ENCODE data around the gene RSPH10B2. TPM values are rescaled to one million over a fixed set of nuclear protein-coding genes. Genes with fewer than 3 reads are reported as not detected.
"Not testable (repeated sequence)": the region's sequence is repeated elsewhere in the genome, so short reads cannot be mapped to it uniquely, and the experiment has no call there.

RSPH10B2 gene
- total and polyA plus RNA-seq, 2 of the 13 experiments (the other 11 are each of a cell fraction or from before 2014, with no cell fraction given): 0.31 TPM; not detected in 1

GRCh38 chr7:6843654-6844053 lies 89.8 kb downstream of the RSPH10B2 start (continued):
- 0 out of 2 replicates have a peak, but pooled peaks have one; percentile 16 for TF ChIP-seq PATZ1 (CRISPR knock-in tag; IDR thresholded peaks at IDR 0.05)

GRCh38 chr7:6845971-6846449 lies 92.1 kb downstream of the RSPH10B2 start:
- POLR2A ChIA-PET: interaction anchor here (1.7 kb wide), 1 partner anchor 15 kb away, joined by 11 read pairs; no protein-coding TSS in a partner anchor
- H3K4me2 ChIP-seq (ENCODE audit: low read depth, low read length): peak overlapping the region; percentile 90
- ATAC-seq; intact Hi-C loops (cut with micrococcal nuclease; ENCODE audit: unreplicated experiment); H3K27me3 ChIP-seq (ENCODE audit: control insufficient read depth in 1 of 2, insufficient read depth in 2 of 2, low read length in 2 of 2); H3K36me3 ChIP-seq (replicated peaks in 1 of 2; ENCODE audit: control insufficient read depth in 1 of 2, insufficient read depth in 2 of 2, low read length in 2 of 2); H4K20me1 ChIP-seq (ENCODE audit: insufficient read depth, low read length); in situ Hi-C loops (cut with HindIII; ENCODE audit: extremely low pct_ligation_motif_present, low pct_unique_long_range_greater_than_20kb); CTCF ChIA-PET (ENCODE audit: low intra/inter-chr PET ratio, low total read pairs); FAIRE-seq; H3K79me2 ChIP-seq (ENCODE audit: insufficient read depth, low read length); BruUV-seq (replicated peaks); H3K9me3 ChIP-seq (ENCODE audit: low read length); TF ChIP-seq SOX6 (IDR thresholded peaks at IDR 0.05): not testable (repeated sequence)
- H3K4me1 ChIP-seq (ENCODE audit: insufficient read depth, low read length): peaks cover 36% of the 10 kb centered on the region
- H3K27ac ChIP-seq (ENCODE audit: extremely low read length, insufficient read depth, low read length): peak overlapping the region; percentile 80
- H2AFZ ChIP-seq (ENCODE audit: low read length): peak overlapping the region; percentile 42
- peak overlapping the region; percentile 18 to 61 (median 49); a peak in 5 of 6 replicates for H3K4me3 ChIP-seq (replicated peaks in 1 of 3; ENCODE audit: insufficient read depth in 1 of 3, low read depth in 2 of 3, low read length in 3 of 3)
- peak; percentile 17 for DNase-seq (ENCODE audit: low spot score)
- peak overlapping the region; percentile 60 for H3K9ac ChIP-seq (ENCODE audit: insufficient read depth, low read depth, low read length)
- WGBS (ENCODE audit: low lambda C conversion rate): 1% methylated on average over 16 of the region's 16 CpGs
- TF ChIP-seq ZBTB38 (CRISPR knock-in tag; IDR thresholded peaks at IDR 0.05): peak; percentile 47; the same call in 1 of the 2 replicates
- TF ChIP-seq RXRA (CRISPR knock-in tag; IDR thresholded peaks at IDR 0.05): 0 out of 2 replicates have a peak, but pooled peaks have one; percentile 45
- peak; percentile 90 for TF ChIP-seq ARNTL (CRISPR knock-in tag; IDR thresholded peaks at IDR 0.05)
- 0 out of 2 replicates have a peak, but pooled peaks have one; percentile 22 for TF ChIP-seq ZNF644 (CRISPR knock-in tag; IDR thresholded peaks at IDR 0.05; ENCODE audit: low read depth)
- TF ChIP-seq RXRB (CRISPR knock-in tag; IDR thresholded peaks at IDR 0.05; ENCODE audit: borderline replicate concordance): peak; percentile 54
- peak; percentile 64 for TF ChIP-seq SALL1 (CRISPR knock-in tag; IDR thresholded peaks at IDR 0.05)
- TF ChIP-seq HDAC1 (CRISPR knock-in tag; IDR thresholded peaks at IDR 0.05): peak; percentile 27; the same call in 1 of the 2 replicates
- 0 out of 2 replicates have a peak, but pooled peaks have one; percentile 45 for TF ChIP-seq ATAD3A (CRISPR knock-in tag; IDR thresholded peaks at IDR 0.05)
- 0 out of 2 replicates have a peak, but pooled peaks have one; percentile 14 for TF ChIP-seq MLX (CRISPR knock-in tag; IDR thresholded peaks at IDR 0.05)
- TF ChIP-seq SOX5 (CRISPR knock-in tag; IDR thresholded peaks at IDR 0.05; ENCODE audit: borderline replicate concordance): 0 out of 2 replicates have a peak, but pooled peaks have one; percentile 37
- peak; percentile 73; the same call in 1 of the 2 replicates for TF ChIP-seq TFAP4 (IDR thresholded peaks at IDR 0.05; ENCODE audit: borderline replicate concordance, low read depth)
- TF ChIP-seq ZNF878 (CRISPR knock-in tag; IDR thresholded peaks at IDR 0.05): peak; percentile 42; the same call in 1 of the 2 replicates
- TF ChIP-seq GZF1 (CRISPR knock-in tag; IDR thresholded peaks at IDR 0.05): 0 out of 2 replicates have a peak, but pooled peaks have one; percentile 43
- peak; percentile 86 for TF ChIP-seq SOX6 (CRISPR knock-in tag; IDR thresholded peaks at IDR 0.05)
- 0 out of 2 replicates have a peak, but pooled peaks have one; percentile 21 for TF ChIP-seq POGK (CRISPR knock-in tag; conservative IDR thresholded peaks at IDR 0.05)

All from HepG2 (cell line).